HepG2 (cell line): ENCODE results near the gene LIN28A. TPM values are rescaled to one million over a fixed set of nuclear protein-coding genes. Genes with fewer than 3 reads are reported as not detected.

Source experiments
- ATAC-seq: fragments of 200-7000 bp; cut with Tn5 transposase; 3 replicates; pipeline ENCODE4 v1.9.1; 2020; ENCODE audit warnings: mild to moderate bottlenecking, moderate library complexity
- BruUV-seq: library from RNA; stranded (reverse); fragments of 400-500 nt; replicated peaks from 2 replicates; lab custom pipeline; 2021; lab: Mats Ljungman, UMichigan
- CTCF ChIA-PET: fragments of 300-600 bp; formaldehyde crosslinking; extraction: SDS; loops from one replicate; lab custom pipeline; 2021; ENCODE audit warnings: low total read pairs, inconsistent platforms, low intra/inter-chr PET ratio; lab: Yijun Ruan, JAX
- POLR2A ChIA-PET: fragments of 350-600 bp; sonication (Branson Sonifier 250); formaldehyde crosslinking; loops from one replicate; lab custom pipeline; 2020; ENCODE audit warnings: antibody characterized with exemption, inconsistent platforms; lab: Yijun Ruan, JAX
- DNase-seq: peaks from one replicate; pipeline ENCODE4 v3.0.0-alpha.2; 2015; ENCODE audit warnings: low spot score
- FAIRE-seq: peaks from 3 replicates; lab custom pipeline; 2011; peaks lifted over from hg19 to GRCh38; lab: Jason Lieb, UNC
- H2AFZ ChIP-seq: one replicate; pipeline ENCODE4 v1.6.1; 2011; ENCODE audit warnings: low read length, inconsistent platforms
- H3K27ac ChIP-seq: fragments of 300-600 bp; 3 replicates; pipeline ENCODE4 v1.8.0; 2011; ENCODE audit warnings: mixed run types, mild to moderate bottlenecking, mixed read lengths, low read length, inconsistent platforms; ENCODE audit not compliant: insufficient read depth; ENCODE audit errors: extremely low read length
- H3K27me3 ChIP-seq, 2 experiments: fragments of 200-600 bp in 1 of 2; 2 replicates in 1 of 2; 3 replicates in 1 of 2; pipeline versions ENCODE4 v1.6.0 to v1.8.0; 2011; ENCODE audit warnings: low read length in 2 of 2, mild to moderate bottlenecking in 2 of 2, moderate library complexity in 2 of 2, inconsistent platforms in 1 of 2; ENCODE audit not compliant: insufficient read depth in 2 of 2, control insufficient read depth in 1 of 2
- H3K36me3 ChIP-seq, 2 experiments: fragments of 200-600 bp in 1 of 2; replicated peaks in 1 of 2; 2 replicates in 1 of 2; 3 replicates in 1 of 2; pipeline versions ENCODE4 v1.5.1 to v1.8.0; 2011; ENCODE audit warnings: low read length in 2 of 2, inconsistent platforms in 1 of 2; ENCODE audit not compliant: insufficient read depth in 2 of 2, control insufficient read depth in 1 of 2
- H3K4me1 ChIP-seq: 2 replicates; pipeline ENCODE4 v1.5.1; 2012; ENCODE audit warnings: low read length, inconsistent platforms; ENCODE audit not compliant: insufficient read depth
- H3K4me2 ChIP-seq: 2 replicates; pipeline ENCODE4 v1.6.0; 2011; ENCODE audit warnings: low read depth, low read length, inconsistent platforms
- H3K4me3 ChIP-seq, 3 experiments: fragments of 200-600 bp in 1 of 3; sonication (generic), shearing (Covaris generic) in 1 of 3; replicated peaks in 1 of 3; 2 replicates each; pipeline ENCODE4 v1.5.1; 2011 to 2016; ENCODE audit warnings: low read length in 3 of 3, inconsistent platforms in 2 of 3, low read depth in 2 of 3, mild to moderate bottlenecking in 2 of 3, control low read depth in 1 of 3, mixed read lengths in 1 of 3; ENCODE audit not compliant: insufficient read depth in 1 of 3
- H3K79me2 ChIP-seq: one replicate; pipeline ENCODE4 v1.6.1; 2011; ENCODE audit warnings: low read length, inconsistent platforms; ENCODE audit not compliant: insufficient read depth
- H3K9ac ChIP-seq: 2 replicates; pipeline ENCODE4 v1.6.0; 2011; ENCODE audit warnings: mild to moderate bottlenecking, low read depth, low read length, inconsistent platforms; ENCODE audit not compliant: insufficient read depth
- H3K9me3 ChIP-seq: 2 replicates; pipeline ENCODE4 v1.5.1; 2012; ENCODE audit warnings: mild to moderate bottlenecking, low read length
- H4K20me1 ChIP-seq: 2 replicates; pipeline ENCODE4 v1.6.0; 2011; ENCODE audit warnings: inconsistent platforms, mild to moderate bottlenecking, low read length, moderate library complexity; ENCODE audit not compliant: insufficient read depth
- GLI4 ChIP-seq: sonication (generic); formaldehyde crosslinking; IDR thresholded peaks from 2 replicates; pipeline ENCODE4 v1.5.1; 2020; ENCODE audit warnings: missing genetic modification reagents, mild to moderate bottlenecking, moderate library complexity, borderline replicate concordance
- KLF15 ChIP-seq: sonication (generic); formaldehyde crosslinking; IDR thresholded peaks from 2 replicates; pipeline ENCODE4 v1.8.1; 2023; ENCODE audit warnings: borderline replicate concordance, mild to moderate bottlenecking, inconsistent platforms, missing genetic modification reagents, mixed read lengths
- PITX1 ChIP-seq: sonication (generic); formaldehyde crosslinking; IDR thresholded peaks from 2 replicates; pipeline ENCODE4 v1.5.1; 2020; ENCODE audit warnings: mild to moderate bottlenecking, missing genetic modification reagents
- SP2 ChIP-seq: sonication (generic); formaldehyde crosslinking; IDR thresholded peaks from 2 replicates; pipeline ENCODE4 v1.5.1; 2020; ENCODE audit warnings: mild to moderate bottlenecking, missing genetic modification reagents
- ZNF280B ChIP-seq: sonication (generic); formaldehyde crosslinking; IDR thresholded peaks from 2 replicates; pipeline ENCODE4 v1.5.0; 2020; ENCODE audit warnings: missing genetic modification reagents, mild to moderate bottlenecking, borderline replicate concordance
- ZNF281 ChIP-seq: sonication (generic); formaldehyde crosslinking; IDR thresholded peaks from 2 replicates; pipeline ENCODE4 v1.4.0; 2020; ENCODE audit warnings: missing genetic modification reagents, borderline replicate concordance
- ZNF629 ChIP-seq: sonication (generic); formaldehyde crosslinking; conservative IDR thresholded peaks from 2 replicates; pipeline ENCODE4 v1.5.0; 2020; ENCODE audit warnings: missing genetic modification reagents
- WGBS: methylation state at CpG from one replicate; pipeline ENCODE4 v1.1.6; 2017; ENCODE audit warnings: low lambda C conversion rate; 5-methylcytosine and 5-hydroxymethylcytosine counted together
- in situ Hi-C: cut with HindIII; loops from 2 replicates; pipeline ENCODE4 v1.10.0; 2017; ENCODE audit warnings: low pct_unique_long_range_greater_than_20kb; ENCODE audit not compliant: extremely low pct_ligation_motif_present
- intact Hi-C: fragments of 100-400 bp; cut with micrococcal nuclease; formaldehyde crosslinking; loops from one replicate; pipeline ENCODE4 v1.10.0; 2022; ENCODE audit not compliant: unreplicated experiment
- polyA plus RNA-seq, 8 experiments: library from polyadenylated mRNA; depleted of rRNA in 3 of 8; stranded (reverse) in 7 of 8; unstranded in 1 of 8; fragments of >200 nt; fragmentation: Illumina TruSeq in 4 of 8; extraction: Trizol in 4 of 8; gene quantifications; 2 replicates each; pipeline versions ENCODE4 v1.2.1 to v1.2.3, GENCODE V29; 2011 to 2016; ENCODE audit warnings: low read depth in 4 of 8, missing spikeins in 1 of 8, mixed read lengths in 1 of 8; ENCODE audit not compliant: insufficient read depth in 1 of 8
- total RNA-seq, 5 experiments: library from RNA; depleted of rRNA; stranded (reverse); fragments of >200 nt; fragmentation: Illumina TruSeq; extraction: Trizol; gene quantifications; 2 replicates each; pipeline ENCODE4 v1.2.3, GENCODE V29; 2016; ENCODE audit warnings: low read depth in 1 of 5

Gene LIN28A
- total and polyA plus RNA-seq, 2 of the 13 experiments (the other 11 are each of a cell fraction or from before 2014, with no cell fraction given): not detected

GRCh38 chr1:26440259-26440658, 29.6 kb downstream of the LIN28A start:
- Histone ChIP-seq H3K9ac (no peak overlapping the region), H3K9me3 (no peaks in the 10 kb centered on the region), H3K27me3 (no peaks in the 10 kb centered on the region), H3K4me3 (no peak overlapping the region), H3K4me2 (no peak overlapping the region), H3K4me1 (no peaks in the 10 kb centered on the region), H3K79me2 (no peaks in the 10 kb centered on the region), H3K27ac (no peak overlapping the region), H2AFZ (no peak overlapping the region), H4K20me1 (no peaks in the 10 kb centered on the region), H3K36me3 (peaks cover 18 to 72% of the 10 kb centered on the region in 2 experiments; a peak in 4 of 5 replicates)
- no TSS peak for BruUV-seq
- intact Hi-C loops: no loop called here
- no peak for DNase-seq
- TF ChIP-seq PITX1 (no peak), ZNF629 (CRISPR knock-in tag) (peak; percentile 74)
- 93% methylated on average over 2 of the region's 2 CpGs for WGBS
- no peak for FAIRE-seq
- ChIA-PET POLR2A (no interaction called here), CTCF (no interaction called here)
- in situ Hi-C loops: no loop called here
- ATAC-seq: no peak

- POLR2A ChIA-PET: interaction anchor here (1.2 kb wide), 1 partner anchor 18 kb away, joined by 3 read pairs; the partner anchor contains the start of gene DHDDS
- no peak for DNase-seq
- intact Hi-C loops: no loop called here
Measured at GRCh38 chr1:26449868-26450267, 39.3 kb downstream of the LIN28A start.

More at GRCh38 chr1:26449868-26450267, 39.3 kb downstream of the LIN28A start:
- WGBS: 95% methylated on average over 3 of the region's 3 CpGs
- ATAC-seq: no peak
- CTCF ChIA-PET: no interaction called here
- no peak overlapping the region for H2AFZ ChIP-seq
- H3K79me2 ChIP-seq: no peaks in the 10 kb centered on the region
- H3K36me3 ChIP-seq: peaks cover 14 to 49% of the 10 kb centered on the region in 2 experiments
- no peaks in the 10 kb centered on the region for H3K27me3 ChIP-seq
- no peak overlapping the region for H3K4me3 ChIP-seq
- FAIRE-seq: no peak
- H3K9me3 ChIP-seq: no peaks in the 10 kb centered on the region
- BruUV-seq: no TSS peak
- in situ Hi-C loops: no loop called here
- no peaks in the 10 kb centered on the region for H3K4me1 ChIP-seq
- no peaks in the 10 kb centered on the region for H4K20me1 ChIP-seq
- H3K9ac ChIP-seq: no peak overlapping the region
- H3K4me2 ChIP-seq: no peak overlapping the region
- no peak overlapping the region for H3K27ac ChIP-seq
- TF ChIP-seq ZNF280B (CRISPR knock-in tag) (no peak), SP2 (CRISPR knock-in tag) (no peak), KLF15 (CRISPR knock-in tag) (no peak), GLI4 (no peak), ZNF281 (no peak)
